ENCODE measurements around the gene KIF6. TPM values are rescaled to one million over a fixed set of nuclear protein-coding genes. Genes with fewer than 3 reads are reported as not detected.

The KIF6 gene
- total and polyA plus RNA-seq, 2 of the 8 experiments (the other 6 are each of a cell fraction or from before 2014, with no cell fraction given): 0.53 to 0.65 TPM

DNA sequence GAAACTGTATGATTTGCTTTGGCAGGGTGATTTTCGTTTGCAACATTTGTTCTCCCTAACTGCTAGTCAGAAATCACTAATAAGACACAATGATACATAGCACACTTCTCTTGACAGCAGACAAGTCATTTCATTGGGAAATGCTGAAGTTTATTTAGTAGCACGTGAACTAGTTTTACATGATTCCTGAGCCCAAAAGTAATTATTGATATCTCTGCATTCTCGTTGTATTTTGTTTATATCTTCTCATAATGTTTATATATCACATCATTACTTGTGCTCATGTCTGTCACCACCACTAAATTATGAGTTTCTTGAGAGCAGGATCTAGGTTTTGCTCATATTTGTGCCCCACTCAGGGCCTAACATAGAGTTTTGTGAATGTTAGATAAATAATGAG, 151.7 kb downstream of the KIF6 start:
- Histone ChIP-seq H2BK20ac (ENCODE audit: low read length) (no peak overlapping the region), H3K14ac (ENCODE audit: insufficient read length) (no peak overlapping the region), H2BK120ac (replicated peaks; ENCODE audit: low read depth, low read length) (no peak overlapping the region), H3K4me1 (replicated peaks in 1 of 4; ENCODE audit: control insufficient read depth in 3 of 4, insufficient read depth in 4 of 4, low read length in 3 of 4) (no peaks in the 10 kb centered on the region), H3K23me2 (ENCODE audit: low read depth, low read length) (no peaks in the 10 kb centered on the region), H2AK5ac (ENCODE audit: low read depth, low read length) (no peak overlapping the region), H3K4ac (replicated peaks; ENCODE audit: insufficient read length, low read depth, low read length) (no peak overlapping the region), H3K56ac (replicated peaks; ENCODE audit: insufficient read length, low read depth, low read length) (no peak overlapping the region), H3K79me1 (ENCODE audit: low read depth, low read length) (no peaks in the 10 kb centered on the region), H2BK5ac (ENCODE audit: low read depth, low read length) (no peak overlapping the region), H4K8ac (ENCODE audit: extremely low read depth, insufficient read depth, low read length) (no peak overlapping the region), H2BK15ac (ENCODE audit: low read length) (no peak overlapping the region), H2AFZ (ENCODE audit: low read length) (no peak overlapping the region), H3K36me3 (ENCODE audit: control insufficient read depth in 2 of 4, insufficient read depth in 4 of 4, low read length in 3 of 4) (no peaks in the 10 kb centered on the region), H4K5ac (ENCODE audit: insufficient read length, low read depth, low read length) (no peak overlapping the region), H4K20me1 (replicated peaks in 1 of 2; ENCODE audit: control insufficient read depth in 1 of 2, insufficient read depth in 2 of 2, low read length in 2 of 2) (no peaks in the 10 kb centered on the region), H3K27ac (ENCODE audit: low read depth, low read length) (no peak overlapping the region), H3K4me3 (ENCODE audit: extremely low read depth in 1 of 4, insufficient read depth in 2 of 4, low read depth in 3 of 4, low read length in 4 of 4) (no peak overlapping the region), H3K23ac (ENCODE audit: insufficient read length) (no peak overlapping the region), H3K9me3 (ENCODE audit: insufficient read depth in 2 of 2, low read depth in 1 of 2, low read length in 1 of 2) (no peaks in the 10 kb centered on the region), H4K91ac (replicated peaks; ENCODE audit: insufficient read length, low read length) (no peak overlapping the region), H2BK12ac (ENCODE audit: low read depth, low read length) (no peak overlapping the region), H3K18ac (ENCODE audit: extremely low read depth, low read length) (no peak overlapping the region), H3K9ac (replicated peaks in 1 of 4; ENCODE audit: extremely low read depth in 1 of 4, low read depth in 3 of 4, low read length in 3 of 4) (no peak overlapping the region; a peak in 1 of 7 replicates), H3K27me3 (replicated peaks in 1 of 4; ENCODE audit: control insufficient read depth in 3 of 4, extremely low read depth in 1 of 4, insufficient read depth in 3 of 4, low read length in 3 of 4) (peaks cover 0 to 1% (median 0%) of the 10 kb centered on the region in 4 experiments; a peak in 2 of 7 replicates), H3K79me2 (ENCODE audit: control insufficient read depth in 1 of 2, insufficient read depth in 2 of 2, low read length in 2 of 2) (no peaks in the 10 kb centered on the region), H3K4me2 (ENCODE audit: insufficient read depth in 1 of 2, low read depth in 2 of 2, low read length in 2 of 2) (no peak overlapping the region)
- CTCF ChIA-PET (ENCODE audit: partially characterized antibody): interaction anchor here (1.1 kb wide), 1 partner anchor 9 kb away, joined by 4 read pairs; no protein-coding TSS in a partner anchor
- POLR2A ChIA-PET (ENCODE audit: partially characterized antibody): no interaction called here
- TF ChIP-seq RFX5 (IDR thresholded peaks at IDR 0.05; ENCODE audit: borderline replicate concordance, low read depth, low read length) (no peak), BACH1 (IDR thresholded peaks at IDR 0.05; ENCODE audit: low read length) (no peak), HDAC2 (IDR thresholded peaks at IDR 0.05; ENCODE audit: borderline replicate concordance in 1 of 2, low read depth in 2 of 2, low read length in 2 of 2) (no peak), RNF2 (IDR thresholded peaks at IDR 0.05; ENCODE audit: borderline replicate concordance, low read depth, low read length, missing control alignments, poor library complexity, severe bottlenecking) (no peak), SP2 (IDR thresholded peaks at IDR 0.05; ENCODE audit: low read length) (no peak), SUZ12 (IDR thresholded peaks at IDR 0.05; ENCODE audit: low read length) (no peak), HDAC6 (IDR thresholded peaks at IDR 0.05; ENCODE audit: low read depth, low read length) (no peak)
- TF ChIP-seq, protein P1, sequence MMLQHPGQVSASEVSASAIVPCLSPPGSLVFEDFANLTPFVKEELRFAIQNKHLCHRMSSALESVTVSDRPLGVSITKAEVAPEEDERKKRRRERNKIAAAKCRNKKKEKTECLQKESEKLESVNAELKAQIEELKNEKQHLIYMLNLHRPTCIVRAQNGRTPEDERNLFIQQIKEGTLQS (IDR thresholded peaks at IDR 0.05; ENCODE audit: insufficient read depth, low read depth, low read length): no peak
- WGBS, 2 experiments (ENCODE audit: extremely low coverage in 1 of 2, insufficient coverage in 1 of 2, insufficient read length in 1 of 2, insufficient replicate concordance in 2 of 2, low coverage in 1 of 2, low lambda C conversion rate in 2 of 2, missing lambda C conversion rate in 1 of 2): 77% methylated on average over 3 of the region's 3 CpGs; no CpG with 5 or more reads in 1 of the 2 experiments
- no peak for DNase-seq (ENCODE audit: low read depth in 1 of 2, low spot score in 2 of 2)
- no peak for FAIRE-seq

All from H1 (cell line).